A549 (cell line): ENCODE results near the gene BHMT.

Source experiments
- CTCF ChIP-seq: fragments of >200 bp; sonication (Bioruptor Twin); formaldehyde crosslinking; IDR thresholded peaks from 3 replicates; pipeline ENCODE4 v1.5.1; 2016
- HMGXB4 ChIP-seq: fragments of 250-450 bp; sonication (Bioruptor Pico); IDR thresholded peaks from 2 replicates; pipeline ENCODE4 v1.5.0; 2021; ENCODE audit warnings: mild to moderate bottlenecking, moderate library complexity, borderline replicate concordance
- RAD21 ChIP-seq, 2 experiments: fragments of >200 bp in 1 of 2; sonication (Bioruptor Twin) in 1 of 2; formaldehyde crosslinking in 1 of 2; IDR thresholded peaks in 1 of 2; conservative IDR thresholded peaks in 1 of 2; 2 replicates in 1 of 2; 3 replicates in 1 of 2; pipeline ENCODE4 v1.6.1; 2012 to 2018; ENCODE audit warnings: inconsistent platforms in 1 of 2
- RCOR1 ChIP-seq: fragments of 150-350 bp; IDR thresholded peaks from 2 replicates; pipeline ENCODE4 v1.6.1; 2014; ENCODE audit warnings: antibody characterized with exemption, low read length, low read depth

GRCh38 chr5:79070350-79070667, 41.3 kb upstream of the BHMT start:
- TF ChIP-seq HMGXB4 (CRISPR knock-in tag) = no peak
- no peak for TF ChIP-seq RAD21 (conservative IDR thresholded peaks at IDR 0.05 in 1 of 2, IDR thresholded peaks at IDR 0.05 in 1 of 2)
- TF ChIP-seq CTCF = no peak
- no peak for TF ChIP-seq RCOR1
